ENCODE measurements around the gene TRMT13. TPM values are rescaled to one million over a fixed set of nuclear protein-coding genes. Genes with fewer than 3 reads are reported as not detected.

Gene TRMT13
- total and polyA plus RNA-seq, 2 of the 13 experiments (the other 11 are each of a cell fraction or from before 2014, with no cell fraction given), result 10.0 to 12.4 TPM

GRCh38 chr1:100089082-100089481 lies 43.9 kb upstream of the TRMT13 start (continued):
- TF ChIP-seq, protein P1, sequence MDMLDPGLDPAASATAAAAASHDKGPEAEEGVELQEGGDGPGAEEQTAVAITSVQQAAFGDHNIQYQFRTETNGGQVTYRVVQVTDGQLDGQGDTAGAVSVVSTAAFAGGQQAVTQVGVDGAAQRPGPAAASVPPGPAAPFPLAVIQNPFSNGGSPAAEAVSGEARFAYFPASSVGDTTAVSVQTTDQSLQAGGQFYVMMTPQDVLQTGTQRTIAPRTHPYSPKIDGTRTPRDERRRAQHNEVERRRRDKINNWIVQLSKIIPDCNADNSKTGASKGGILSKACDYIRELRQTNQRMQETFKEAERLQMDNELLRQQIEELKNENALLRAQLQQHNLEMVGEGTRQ (IDR thresholded peaks at IDR 0.05; ENCODE audit: low read depth, low read length), result no peak
- TF ChIP-seq, protein P1 (CRISPR knock-in tag; IDR thresholded peaks at IDR 0.05; ENCODE audit: borderline replicate concordance), result no peak
- TF ChIP-seq, protein P2, sequence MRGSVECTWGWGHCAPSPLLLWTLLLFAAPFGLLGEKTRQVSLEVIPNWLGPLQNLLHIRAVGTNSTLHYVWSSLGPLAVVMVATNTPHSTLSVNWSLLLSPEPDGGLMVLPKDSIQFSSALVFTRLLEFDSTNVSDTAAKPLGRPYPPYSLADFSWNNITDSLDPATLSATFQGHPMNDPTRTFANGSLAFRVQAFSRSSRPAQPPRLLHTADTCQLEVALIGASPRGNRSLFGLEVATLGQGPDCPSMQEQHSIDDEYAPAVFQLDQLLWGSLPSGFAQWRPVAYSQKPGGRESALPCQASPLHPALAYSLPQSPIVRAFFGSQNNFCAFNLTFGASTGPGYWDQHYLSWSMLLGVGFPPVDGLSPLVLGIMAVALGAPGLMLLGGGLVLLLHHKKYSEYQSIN (CRISPR knock-in tag; IDR thresholded peaks at IDR 0.05; ENCODE audit: borderline replicate concordance), result no peak

GRCh38 chr1:100090471-100090870 lies 42.5 kb upstream of the TRMT13 start:
- Histone ChIP-seq H3K9me3 (ENCODE audit: low read length) (no peaks in the 10 kb centered on the region), H3K27me3 (ENCODE audit: control insufficient read depth in 1 of 2, insufficient read depth in 2 of 2, low read length in 2 of 2) (no peaks in the 10 kb centered on the region), H3K9ac (ENCODE audit: insufficient read depth, low read depth, low read length) (no peak overlapping the region), H3K79me2 (ENCODE audit: insufficient read depth, low read length) (no peaks in the 10 kb centered on the region), H2AFZ (ENCODE audit: low read length) (no peak overlapping the region), H3K27ac (ENCODE audit: extremely low read length, insufficient read depth, low read length) (no peak overlapping the region), H3K4me3 (replicated peaks in 1 of 3; ENCODE audit: insufficient read depth in 1 of 3, low read depth in 2 of 3, low read length in 3 of 3) (no peak overlapping the region), H3K36me3 (replicated peaks in 1 of 2; ENCODE audit: control insufficient read depth in 1 of 2, insufficient read depth in 2 of 2, low read length in 2 of 2) (peaks cover 2 to 4% of the 10 kb centered on the region in 2 experiments; a peak in 3 of 5 replicates), H4K20me1 (ENCODE audit: insufficient read depth, low read length) (no peaks in the 10 kb centered on the region), H3K4me2 (ENCODE audit: low read depth, low read length) (no peak overlapping the region), H3K4me1 (ENCODE audit: insufficient read depth, low read length) (no peaks in the 10 kb centered on the region)
- in situ Hi-C loops (cut with HindIII; ENCODE audit: extremely low pct_ligation_motif_present, low pct_unique_long_range_greater_than_20kb), result no loop called here
- ChIA-PET CTCF (ENCODE audit: low intra/inter-chr PET ratio, low total read pairs) (no interaction called here), POLR2A (no interaction called here)
- no TSS peak for BruUV-seq (replicated peaks)
- TF ChIP-seq ZNF557 (CRISPR knock-in tag; IDR thresholded peaks at IDR 0.05) (no peak), ZEB1 (IDR thresholded peaks at IDR 0.05; ENCODE audit: insufficient replicate concordance, low read depth) (no peak), ZFP37 (CRISPR knock-in tag; IDR thresholded peaks at IDR 0.05; ENCODE audit: borderline replicate concordance) (no peak), AGO2 (optimal IDR thresholded peaks at IDR 0.05; ENCODE audit: low read depth, low read length) (no peak), XRCC5 (optimal IDR thresholded peaks at IDR 0.05; ENCODE audit: low read length) (no peak), HMG20A (CRISPR knock-in tag; IDR thresholded peaks at IDR 0.05; ENCODE audit: borderline replicate concordance) (no peak), ETV6 (CRISPR knock-in tag; conservative IDR thresholded peaks at IDR 0.05) (no peak), ZSCAN5A (CRISPR knock-in tag; IDR thresholded peaks at IDR 0.05; ENCODE audit: borderline replicate concordance) (no peak), MTF1 (CRISPR knock-in tag; IDR thresholded peaks at IDR 0.05) (no peak), HDAC1 (CRISPR knock-in tag; IDR thresholded peaks at IDR 0.05) (no peak), NCOA1 (CRISPR knock-in tag; IDR thresholded peaks at IDR 0.05) (no peak), ZNF792 (CRISPR knock-in tag; IDR thresholded peaks at IDR 0.05) (no peak), TOE1 (CRISPR knock-in tag; IDR thresholded peaks at IDR 0.05) (no peak), FOXP1 (IDR thresholded peaks at IDR 0.05) (no peak), FOXP1 (CRISPR knock-in tag; IDR thresholded peaks at IDR 0.05) (no peak), ZNF781 (CRISPR knock-in tag; IDR thresholded peaks at IDR 0.05; ENCODE audit: borderline replicate concordance, not compliant biosample characterization) (no peak)
- FAIRE-seq, result no peak
- DNase-seq (ENCODE audit: low spot score), result no peak
- intact Hi-C loops (cut with micrococcal nuclease; ENCODE audit: unreplicated experiment), result no loop called here
- 98% methylated on average over 3 of the region's 3 CpGs for WGBS (ENCODE audit: low lambda C conversion rate)
- ATAC-seq, result no peak

Data from HepG2 (cell line).